GM19395 (cell line): ENCODE data around the gene MTOR.
A peak's percentile ranks its signal among the peaks of the same experiment; 100 is the strongest.

Source experiments
- ATAC-seq: cut with Tn5 transposase; IDR thresholded peaks from one replicate; pipeline ENCODE4 v1.9.1; 2021; ENCODE audit warnings: mild to moderate bottlenecking, moderate library complexity; ENCODE audit not compliant: unreplicated experiment

Gene MTOR

GRCh38 chr1:11227106-11228077 lies 35.0 kb downstream of the MTOR start:
- ATAC-seq = peak; percentile 67

GRCh38 chr1:11216074-11216473 lies 46.3 kb downstream of the MTOR start:
- ATAC-seq = no peak

GRCh38 chr1:11215381-11216005 lies 46.9 kb downstream of the MTOR start:
- ATAC-seq = no peak

- no peak for ATAC-seq
These were observed 47.5 kb downstream of the MTOR start for GRCh38 chr1:11214698-11215380.

- no peak for ATAC-seq
These were observed 50.3 kb downstream of the MTOR start for GRCh38 chr1:11211925-11212587.

- ATAC-seq = no peak
These were observed 50.9 kb downstream of the MTOR start for GRCh38 chr1:11211461-11211860.

- no peak for ATAC-seq
These were observed 54.3 kb downstream of the MTOR start for GRCh38 chr1:11207898-11208611.

- ATAC-seq = no peak
These were observed 57.8 kb downstream of the MTOR start for GRCh38 chr1:11204396-11205190.

GRCh38 chr1:11198851-11199594 lies 63.3 kb downstream of the MTOR start:
- ATAC-seq = no peak

GRCh38 chr1:11198257-11198656 lies 64.1 kb downstream of the MTOR start:
- ATAC-seq = no peak

GRCh38 chr1:11197359-11197758 lies 65.0 kb downstream of the MTOR start:
- no peak for ATAC-seq

GRCh38 chr1:11196945-11197344 lies 65.4 kb downstream of the MTOR start:
- no peak for ATAC-seq

- ATAC-seq = no peak
These were observed 67.8 kb downstream of the MTOR start for GRCh38 chr1:11194407-11195176.

GRCh38 chr1:11193376-11193775 lies 69.0 kb downstream of the MTOR start:
- no peak for ATAC-seq

GRCh38 chr1:11188858-11189451 lies 73.4 kb downstream of the MTOR start, which contains the start of gene ANGPTL7:
Gene ANGPTL7 (plus strand): TSS chr1:11189355. CDS start chr1:11189580, 225 bp downstream.
- no peak for ATAC-seq

- no peak for ATAC-seq
These were observed 74.0 kb downstream of the MTOR start for GRCh38 chr1:11188381-11188780.

GRCh38 chr1:11187931-11188330 lies 74.4 kb downstream of the MTOR start:
- no peak for ATAC-seq

GRCh38 chr1:11187494-11187893 lies 74.9 kb downstream of the MTOR start:
- ATAC-seq = no peak
